NT2/D1 (cell line): ENCODE data around the gene LIPC.

Source experiments
- SUZ12 ChIP-seq: IDR thresholded peaks from 2 replicates; pipeline ENCODE4 v1.6.1; 2011; ENCODE audit not compliant: insufficient read length, insufficient read depth; ENCODE audit errors: extremely low read depth
- YY1 ChIP-seq: IDR thresholded peaks from 2 replicates; pipeline ENCODE4 v1.6.1; 2011; ENCODE audit not compliant: insufficient read length, insufficient read depth
- ZNF274 ChIP-seq: IDR thresholded peaks from 2 replicates; pipeline ENCODE4 v1.6.1; 2011; ENCODE audit warnings: mild to moderate bottlenecking, low read depth, low read length

DNA sequence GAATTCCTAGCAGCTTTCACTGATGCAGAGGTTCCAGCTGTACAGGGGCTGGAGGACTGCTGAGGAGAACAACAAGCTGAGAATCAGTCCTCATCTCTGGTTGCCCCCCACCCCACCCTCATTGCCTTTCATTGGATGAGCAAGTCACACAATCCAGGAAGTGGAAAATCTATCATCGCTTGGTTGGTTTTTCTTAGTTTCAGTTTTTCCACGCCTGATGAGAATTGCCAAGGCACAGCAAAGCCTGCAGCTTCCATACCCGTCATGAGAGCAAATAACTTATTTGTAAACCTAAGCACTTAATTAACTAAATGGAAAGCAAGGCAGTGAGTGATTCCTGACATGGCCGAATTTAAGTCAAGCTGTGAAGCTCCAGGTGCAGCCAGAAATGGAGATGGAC, 21.4 kb upstream of the LIPC start:
- TF ChIP-seq YY1: no peak
- no peak for TF ChIP-seq ZNF274
- no peak for TF ChIP-seq SUZ12
